Testis (tissue), 3 donors: ENCODE results near the gene TMEM169. TPM values are rescaled to one million over a fixed set of nuclear protein-coding genes. Genes with fewer than 3 reads are reported as not detected.

Experiments used
- DNase-seq: peaks from one replicate; pipeline ENCODE4 v3.0.0-alpha.2; 2019
- H3K27ac ChIP-seq, 2 donors: fragments of 200-600 bp; sonication (generic); one replicate each; pipeline ENCODE4 v1.5.1; 2019
- H3K27me3 ChIP-seq: fragments of 200-600 bp; sonication (generic); one replicate; pipeline ENCODE4 v1.5.1; 2019
- H3K36me3 ChIP-seq: fragments of 200-600 bp; sonication (generic); one replicate; pipeline ENCODE4 v1.5.1; 2017; ENCODE audit warnings: low read depth; ENCODE audit errors: missing control alignments
- H3K4me1 ChIP-seq: fragments of 200-600 bp; sonication (generic); one replicate; pipeline ENCODE4 v1.5.1; 2019
- H3K4me3 ChIP-seq, 2 donors: fragments of 200-600 bp; sonication (generic); one replicate each; pipeline ENCODE4 v1.5.1; 2017 to 2019
- H3K9me3 ChIP-seq: fragments of 200-600 bp; sonication (generic); one replicate; pipeline ENCODE4 v1.5.1; 2017
- POLR2A ChIP-seq: fragments of 450-650 bp; IDR thresholded peaks from one replicate; pipeline ENCODE4 v1.6.1; 2017; ENCODE audit warnings: antibody characterized with exemption, mild to moderate bottlenecking, moderate library complexity
- WGBS, 2 donors: methylation state at CpG; one replicate each; pipeline ENCODE4 v1.1.5; 2018; 5-methylcytosine and 5-hydroxymethylcytosine counted together
- intact Hi-C: fragments of 100-400 bp; cut with DNase I; formaldehyde crosslinking; loops from one replicate; pipeline ENCODE4 v1.15.1; 2023; ENCODE audit warnings: low total_unique reads
- polyA plus RNA-seq: library from polyadenylated mRNA; stranded (reverse); fragments of 350-450 nt; fragmentation: Illumina TruSeq; extraction: RNeasy Lipid Tissue Mini Kit (QIAGEN cat#74804); gene quantifications from one replicate; pipeline ENCODE4 v1.2.3, GENCODE V29; 2014; ENCODE audit warnings: low read depth, low replicate concordance; ENCODE audit not compliant: insufficient read depth
- total RNA-seq, 2 donors: library from RNA; depleted of rRNA; stranded (reverse); fragments of >200 nt; gene quantifications; one replicate each; pipeline ENCODE4 v1.2.3, GENCODE V29; 2016
- TF ChIP-seq, protein P1 (sequence below), 3 experiments: fragments of 450-650 bp in 2 of 3; fragments of 200-600 bp in 1 of 3; sonication (generic) in 1 of 3; IDR thresholded peaks; one replicate each; pipeline ENCODE4 v1.5.1; 2016 to 2019; ENCODE audit warnings: antibody characterized with exemption in 3 of 3, mild to moderate bottlenecking in 2 of 3, moderate library complexity in 1 of 3

TMEM169 gene
- total and polyA plus RNA-seq, 3 donors from 2014 or later: 0.31 to 1.0 (median 0.37) TPM

DNA sequence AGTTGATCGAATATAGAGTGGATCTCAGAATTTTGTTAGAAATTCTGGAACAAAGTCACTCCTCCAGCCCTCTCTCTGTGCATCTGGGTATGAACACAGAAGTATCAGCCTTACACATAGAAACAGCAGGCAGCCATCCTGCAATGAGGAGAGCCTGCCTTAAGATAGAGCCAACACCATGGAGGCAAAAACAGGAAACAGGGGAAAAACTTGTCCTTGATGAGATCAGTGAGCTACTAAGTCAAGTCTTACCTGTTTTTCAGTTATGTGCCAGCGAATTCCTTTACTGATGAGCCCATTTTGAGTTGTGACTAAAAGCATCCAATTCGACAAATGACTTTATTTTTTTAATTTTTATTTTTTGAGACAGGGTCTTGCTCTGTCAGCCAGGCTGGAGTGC, 41.8 kb upstream of the TMEM169 start:
- Histone ChIP-seq H3K9me3 (no peaks in the 10 kb centered on the region), H3K27ac (no peak overlapping the region), H3K4me3 (no peak overlapping the region), H3K27me3 (no peaks in the 10 kb centered on the region), H3K36me3 (no peaks in the 10 kb centered on the region), H3K4me1 (no peaks in the 10 kb centered on the region)
- intact Hi-C loops: no loop called here
- no peak for DNase-seq
- TF ChIP-seq, protein P1, sequence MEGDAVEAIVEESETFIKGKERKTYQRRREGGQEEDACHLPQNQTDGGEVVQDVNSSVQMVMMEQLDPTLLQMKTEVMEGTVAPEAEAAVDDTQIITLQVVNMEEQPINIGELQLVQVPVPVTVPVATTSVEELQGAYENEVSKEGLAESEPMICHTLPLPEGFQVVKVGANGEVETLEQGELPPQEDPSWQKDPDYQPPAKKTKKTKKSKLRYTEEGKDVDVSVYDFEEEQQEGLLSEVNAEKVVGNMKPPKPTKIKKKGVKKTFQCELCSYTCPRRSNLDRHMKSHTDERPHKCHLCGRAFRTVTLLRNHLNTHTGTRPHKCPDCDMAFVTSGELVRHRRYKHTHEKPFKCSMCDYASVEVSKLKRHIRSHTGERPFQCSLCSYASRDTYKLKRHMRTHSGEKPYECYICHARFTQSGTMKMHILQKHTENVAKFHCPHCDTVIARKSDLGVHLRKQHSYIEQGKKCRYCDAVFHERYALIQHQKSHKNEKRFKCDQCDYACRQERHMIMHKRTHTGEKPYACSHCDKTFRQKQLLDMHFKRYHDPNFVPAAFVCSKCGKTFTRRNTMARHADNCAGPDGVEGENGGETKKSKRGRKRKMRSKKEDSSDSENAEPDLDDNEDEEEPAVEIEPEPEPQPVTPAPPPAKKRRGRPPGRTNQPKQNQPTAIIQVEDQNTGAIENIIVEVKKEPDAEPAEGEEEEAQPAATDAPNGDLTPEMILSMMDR (IDR thresholded peaks at IDR 0.05): no peak
- TF ChIP-seq POLR2A: no peak
- WGBS, 2 donors: 95 to 99% methylated on average over 3 of the region's 3 CpGs

GRCh38 chr2:216041438-216041837, 40.3 kb upstream of the TMEM169 start:
- Histone ChIP-seq H3K27ac (no peak overlapping the region), H3K4me1 (no peaks in the 10 kb centered on the region), H3K27me3 (no peaks in the 10 kb centered on the region), H3K4me3 (no peak overlapping the region), H3K36me3 (no peaks in the 10 kb centered on the region), H3K9me3 (no peaks in the 10 kb centered on the region)
- no peak for DNase-seq
- 93% methylated on average over 2 of the region's 2 CpGs for WGBS, 2 donors
- intact Hi-C loops: no loop called here
- no peak for TF ChIP-seq POLR2A
- TF ChIP-seq, protein P1 (IDR thresholded peaks at IDR 0.05): no peak

- H3K27ac ChIP-seq: no peak overlapping the region
- H3K27me3 ChIP-seq: no peaks in the 10 kb centered on the region
- intact Hi-C loops: no loop called here
- no peak for DNase-seq
- H3K36me3 ChIP-seq: no peaks in the 10 kb centered on the region
- H3K4me3 ChIP-seq: no peak overlapping the region
- no peak for TF ChIP-seq POLR2A
- TF ChIP-seq, protein P1 (IDR thresholded peaks at IDR 0.05): no peak
- no peaks in the 10 kb centered on the region for H3K4me1 ChIP-seq
- WGBS, 2 donors: 96 to 97% methylated on average over 5 of the region's 5 CpGs
- H3K9me3 ChIP-seq: no peaks in the 10 kb centered on the region
Observed at GRCh38 chr2:216043949-216044348, 37.8 kb upstream of the TMEM169 start.

DNA sequence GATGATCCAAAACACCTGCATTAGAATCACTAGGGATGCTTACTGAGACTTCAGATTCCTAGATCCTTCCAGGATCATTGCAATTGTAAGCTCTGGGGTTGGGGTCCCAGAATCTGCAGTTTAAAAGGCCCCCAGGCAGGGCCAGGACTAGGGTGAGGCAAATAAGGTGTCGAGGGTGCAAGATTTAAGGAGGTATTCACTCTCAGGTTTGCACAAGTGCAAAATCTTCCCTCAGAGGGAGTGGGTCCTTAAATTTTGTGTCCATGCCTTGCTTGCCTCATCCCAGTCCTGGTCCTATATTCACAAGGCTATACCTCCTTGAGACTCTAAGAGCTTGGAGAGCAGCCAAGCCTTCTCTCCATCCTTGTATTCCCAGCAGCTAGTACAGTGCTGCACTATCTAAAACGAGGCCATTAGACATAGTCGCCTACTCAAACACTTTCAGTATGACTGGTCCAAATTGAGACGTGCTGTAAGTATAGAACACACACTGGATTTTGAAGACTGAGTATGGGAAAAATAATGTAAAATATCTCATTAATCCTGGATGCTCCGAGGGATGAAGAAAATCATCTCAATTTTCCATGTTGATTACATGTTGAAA, 36.7 kb upstream of the TMEM169 start:
- intact Hi-C loops: no loop called here
- H3K36me3 ChIP-seq: no peaks in the 10 kb centered on the region

More for the DNA sequence above, 36.7 kb upstream of the TMEM169 start:
- no peak for DNase-seq
- no peak overlapping the region for H3K27ac ChIP-seq
- H3K4me3 ChIP-seq: no peak overlapping the region
- TF ChIP-seq, protein P1 (IDR thresholded peaks at IDR 0.05): no peak
- TF ChIP-seq POLR2A: no peak
- no peaks in the 10 kb centered on the region for H3K27me3 ChIP-seq
- H3K4me1 ChIP-seq: no peaks in the 10 kb centered on the region
- no peaks in the 10 kb centered on the region for H3K9me3 ChIP-seq
- WGBS, 2 donors: 63 to 77% methylated on average over 5 of the region's 5 CpGs
